SH-SY5Y (cell line): ENCODE data around the gene THRB.

ENCODE experiments used
- GATA2 ChIP-seq: IDR thresholded peaks from 2 replicates; pipeline ENCODE4 v1.6.1; 2011; ENCODE audit warnings: mild to moderate bottlenecking, low read depth, low read length
- GATA3 ChIP-seq: IDR thresholded peaks from 2 replicates; pipeline ENCODE4 v1.6.1; 2011; ENCODE audit warnings: low read depth, mild to moderate bottlenecking, low read length, moderate library complexity

GRCh38 chr3:24454856-24455255 is 39.8 kb downstream of the THRB start:
- TF ChIP-seq GATA3 (no peak), GATA2 (no peak)
